AG09319 (cell line): ENCODE results near the gene DNAH7.

Source experiments
- DNase-seq: peaks from one replicate; pipeline ENCODE4 v3.0.0-alpha.2; 2010; ENCODE audit warnings: low read depth; ENCODE audit errors: extremely low read depth
- CTCF ChIP-seq: IDR thresholded peaks from 2 replicates; pipeline ENCODE4 v1.5.1; 2011; ENCODE audit warnings: low read depth, mild to moderate bottlenecking, inconsistent platforms, low read length, moderate library complexity

DNAH7 gene

GRCh38 chr2:195903956-195904355, 164.7 kb downstream of the DNAH7 start:
- DNase-seq = no peak

GRCh38 chr2:195902857-195903256, 165.8 kb downstream of the DNAH7 start:
- TF ChIP-seq CTCF = no peak
- DNase-seq = no peak

More at GRCh38 chr2:195903956-195904355, 164.7 kb downstream of the DNAH7 start:
- no peak for TF ChIP-seq CTCF

GRCh38 chr2:195899226-195899625, 169.4 kb downstream of the DNAH7 start:
- DNase-seq = no peak
- TF ChIP-seq CTCF = no peak

GRCh38 chr2:195898505-195899191, 170.0 kb downstream of the DNAH7 start:
- DNase-seq = peak; percentile 97
- no peak for TF ChIP-seq CTCF

GRCh38 chr2:195891081-195891480, 177.6 kb downstream of the DNAH7 start:
- no peak for DNase-seq
- TF ChIP-seq CTCF = no peak

- TF ChIP-seq CTCF = no peak
- DNase-seq = no peak
These were observed 189.5 kb downstream of the DNAH7 start for GRCh38 chr2:195879153-195879552.

GRCh38 chr2:195871326-195871725, 197.3 kb downstream of the DNAH7 start:
- DNase-seq = no peak
- no peak for TF ChIP-seq CTCF
